Measurements from ENCODE around the gene ABCA12. TPM values are rescaled to one million over a fixed set of nuclear protein-coding genes. Genes with fewer than 3 reads are reported as not detected.

The ABCA12 gene
- total and polyA plus RNA-seq, 2 of the 8 experiments (the other 6 are each of a cell fraction or from before 2014, with no cell fraction given), result not detected

DNA sequence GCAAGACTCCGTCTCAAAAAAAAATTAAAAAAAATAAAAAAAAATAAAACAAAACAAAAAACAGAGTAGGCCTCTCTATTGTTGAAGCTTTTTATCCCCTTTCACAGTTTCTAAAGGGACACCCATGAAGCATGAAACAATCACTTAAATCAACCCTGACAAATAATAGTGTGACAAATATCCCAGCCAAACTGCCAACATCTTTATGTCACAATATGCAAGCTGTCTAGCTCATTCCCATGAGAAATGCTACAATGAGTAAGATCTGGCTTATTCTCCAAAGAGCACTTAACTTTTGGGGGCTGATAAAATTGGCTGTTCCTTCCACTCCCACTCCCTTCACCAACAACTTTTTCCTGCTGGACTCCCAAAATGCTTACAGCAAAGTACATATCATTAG is 21.7 kb upstream of the ABCA12 start (continued):
- TF ChIP-seq EGR1 (IDR thresholded peaks at IDR 0.05; ENCODE audit: borderline replicate concordance, low read depth, low read length) (no peak), SP4 (IDR thresholded peaks at IDR 0.05; ENCODE audit: low read length) (no peak), TEAD4 (IDR thresholded peaks at IDR 0.05; ENCODE audit: low read depth, low read length) (no peak), TCF12 (IDR thresholded peaks at IDR 0.05; ENCODE audit: low read depth, low read length) (no peak)
